HEK293T (cell line): ENCODE measurements around the gene TBC1D3B.
"Not testable (repeated sequence)": the region's sequence is repeated elsewhere in the genome, so short reads cannot be mapped to it uniquely, and the experiment has no call there.

ENCODE experiments used
- CTCF ChIA-PET: fragments of 350-600 bp; formaldehyde crosslinking; extraction: SDS; loops from one replicate; lab custom pipeline; 2021; ENCODE audit warnings: antibody characterized with exemption, inconsistent platforms; lab: Yijun Ruan, JAX
- POLR2A ChIA-PET: fragments of 350-600 bp; formaldehyde crosslinking; extraction: SDS; loops from one replicate; lab custom pipeline; 2020; ENCODE audit warnings: antibody characterized with exemption, inconsistent platforms; lab: Yijun Ruan, JAX
- DNase-seq: peaks from one replicate; pipeline ENCODE4 v3.0.0; 2012; ENCODE audit warnings: mixed read lengths; ENCODE audit errors: extremely low spot score
- ARNT ChIP-seq: fragments of 450-650 bp; IDR thresholded peaks from 2 replicates; pipeline ENCODE4 v1.6.1; 2017; ENCODE audit warnings: mild to moderate bottlenecking
- BHLHE40 ChIP-seq: fragments of 450-650 bp; IDR thresholded peaks from 2 replicates; pipeline ENCODE4 v1.6.1; 2016; ENCODE audit warnings: mild to moderate bottlenecking, moderate library complexity, borderline replicate concordance
- CTBP1 ChIP-seq: fragments of 450-650 bp; IDR thresholded peaks from 2 replicates; pipeline ENCODE4 v1.6.1; 2016; ENCODE audit warnings: borderline replicate concordance
- ELF4 ChIP-seq: fragments of 450-650 bp; IDR thresholded peaks from 2 replicates; pipeline ENCODE4 v1.6.1; 2017; ENCODE audit warnings: antibody characterized with exemption
- FOXA1 ChIP-seq: fragments of 450-650 bp; IDR thresholded peaks from 2 replicates; pipeline ENCODE4 v1.6.1; 2016; ENCODE audit warnings: mild to moderate bottlenecking
- FOXK2 ChIP-seq: fragments of 450-650 bp; IDR thresholded peaks from 2 replicates; pipeline ENCODE4 v1.6.1; 2016; ENCODE audit warnings: mild to moderate bottlenecking
- FOXM1 ChIP-seq: fragments of 450-650 bp; IDR thresholded peaks from 2 replicates; pipeline ENCODE4 v1.6.1; 2017; ENCODE audit warnings: mild to moderate bottlenecking, borderline replicate concordance
- HDGF ChIP-seq: fragments of 450-650 bp; IDR thresholded peaks from 2 replicates; pipeline ENCODE4 v1.6.1; 2017; ENCODE audit warnings: antibody characterized with exemption, borderline replicate concordance
- L3MBTL2 ChIP-seq: fragments of 450-650 bp; conservative IDR thresholded peaks from 2 replicates; pipeline ENCODE4 v1.6.1; 2016; ENCODE audit warnings: mild to moderate bottlenecking
- LEF1 ChIP-seq: fragments of 450-650 bp; IDR thresholded peaks from 2 replicates; pipeline ENCODE4 v1.6.1; 2017; ENCODE audit warnings: mild to moderate bottlenecking, borderline replicate concordance
- NFRKB ChIP-seq: fragments of 450-650 bp; IDR thresholded peaks from 2 replicates; pipeline ENCODE4 v1.6.1; 2016; ENCODE audit warnings: mild to moderate bottlenecking, moderate library complexity
- SP1 ChIP-seq: fragments of 450-650 bp; IDR thresholded peaks from 2 replicates; pipeline ENCODE4 v1.6.1; 2017
- SUZ12 ChIP-seq: fragments of 450-650 bp; IDR thresholded peaks from 2 replicates; pipeline ENCODE4 v1.6.1; 2016; ENCODE audit warnings: mild to moderate bottlenecking
- TARDBP ChIP-seq: fragments of 450-650 bp; IDR thresholded peaks from 2 replicates; pipeline ENCODE4 v1.6.1; 2016
- ZNF384 ChIP-seq: fragments of 450-650 bp; IDR thresholded peaks from 2 replicates; pipeline ENCODE4 v1.6.1; 2016
- TF ChIP-seq, protein P1 (sequence below): fragments of 450-650 bp; IDR thresholded peaks from 2 replicates; pipeline ENCODE4 v1.6.1; 2016

Gene TBC1D3B

DNA sequence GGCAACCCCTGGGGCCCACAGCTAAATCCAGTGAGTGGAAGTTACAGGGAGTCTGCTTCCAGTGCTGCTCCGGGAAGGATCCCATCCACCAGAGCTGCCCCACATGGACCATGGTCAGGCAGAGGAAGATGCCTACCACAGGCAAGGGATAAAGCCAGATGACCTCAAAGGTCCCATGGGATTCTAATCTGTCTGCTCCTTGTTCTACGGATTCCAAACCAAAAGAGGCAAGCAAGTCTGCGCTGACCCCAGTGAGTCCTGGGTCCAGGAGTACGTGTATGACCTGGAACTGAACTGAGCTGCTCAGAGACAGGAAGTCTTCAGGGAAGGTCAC, 35.8 kb upstream of the TBC1D3B start:
- ChIA-PET CTCF (no interaction called here), POLR2A (no interaction called here)
- no peak for TF ChIP-seq HDGF
- DNase-seq = no peak

DNA sequence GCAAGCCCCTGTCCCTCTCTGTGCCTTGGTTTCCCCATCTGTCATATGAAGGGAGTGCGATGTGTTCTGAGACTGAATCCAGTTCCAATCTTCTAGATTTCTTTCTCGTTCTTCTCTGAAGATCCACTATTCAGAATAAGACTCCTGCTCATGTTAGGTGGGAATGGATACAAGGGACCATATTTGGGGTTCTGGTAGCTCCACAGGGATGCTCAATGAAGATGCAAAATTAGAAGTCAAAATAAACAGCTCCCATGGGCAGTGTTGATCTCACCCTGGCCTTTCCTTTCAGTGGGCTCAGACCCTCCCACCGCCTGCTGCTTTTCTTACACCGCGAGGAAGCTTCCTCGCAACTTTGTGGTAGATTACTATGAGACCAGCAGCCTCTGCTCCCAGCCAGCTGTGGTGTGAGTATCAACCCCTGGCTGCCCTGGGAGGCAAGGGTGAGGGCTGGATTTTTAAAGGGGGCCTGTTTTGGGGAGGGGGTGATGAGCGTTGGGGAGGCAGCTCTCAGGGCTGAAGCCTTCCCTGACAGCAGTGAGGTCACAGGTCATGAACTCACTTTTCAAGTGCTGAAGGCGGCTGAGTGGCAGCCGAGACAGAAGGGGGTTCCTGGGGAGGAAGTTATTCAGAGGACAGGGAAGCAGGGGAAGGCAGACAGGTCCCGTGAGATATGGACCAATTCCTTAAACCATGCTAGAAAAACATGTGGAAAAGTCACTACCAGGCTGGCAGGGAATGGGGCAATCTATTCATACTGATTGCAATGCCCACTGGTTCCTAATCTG, 35.2 kb upstream of the TBC1D3B start:
- POLR2A ChIA-PET, DNase-seq, CTCF ChIA-PET: not testable (repeated sequence)

DNA sequence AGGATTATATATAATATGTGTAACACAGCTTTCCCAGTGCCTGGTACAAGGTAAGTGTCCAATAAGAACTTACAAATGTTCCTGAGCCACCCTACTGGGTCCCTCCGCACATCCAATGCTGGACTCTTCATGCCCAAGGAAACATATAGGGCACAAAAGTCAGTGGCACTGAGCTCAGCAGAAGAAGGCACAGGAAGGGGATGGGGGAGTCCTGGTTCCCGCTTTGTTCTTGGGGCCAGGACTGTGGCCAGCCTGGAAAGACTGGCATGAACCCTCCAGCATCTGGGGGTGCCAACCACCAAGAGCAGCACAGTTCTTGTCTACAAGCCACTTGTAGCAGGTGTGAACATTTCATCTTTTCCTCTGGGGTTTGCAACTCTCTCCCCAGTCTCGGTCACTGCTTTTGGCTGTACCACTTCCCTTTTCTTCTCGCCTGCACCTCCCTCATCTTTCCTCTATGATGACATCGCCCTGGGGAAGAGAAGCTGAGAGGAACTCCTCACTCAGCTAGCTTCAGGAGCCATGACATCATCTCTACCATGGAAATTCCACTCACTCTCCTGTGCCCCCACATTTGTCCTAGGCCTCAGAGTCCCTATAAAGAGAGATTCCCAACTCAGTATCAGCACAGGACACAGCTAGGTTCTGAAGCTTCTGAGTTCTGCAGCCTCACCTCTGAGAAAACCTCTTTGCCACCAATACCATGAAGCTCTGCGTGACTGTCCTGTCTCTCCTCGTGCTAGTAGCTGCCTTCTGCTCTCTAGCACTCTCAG, 34.2 kb upstream of the TBC1D3B start, which contains the start of gene CCL4L2:
Gene CCL4L2, plus strand, starts transcription at position 625 of the 773 bp plus-strand sequence.
- DNase-seq, CTCF ChIA-PET, POLR2A ChIA-PET: not testable (repeated sequence)

DNA sequence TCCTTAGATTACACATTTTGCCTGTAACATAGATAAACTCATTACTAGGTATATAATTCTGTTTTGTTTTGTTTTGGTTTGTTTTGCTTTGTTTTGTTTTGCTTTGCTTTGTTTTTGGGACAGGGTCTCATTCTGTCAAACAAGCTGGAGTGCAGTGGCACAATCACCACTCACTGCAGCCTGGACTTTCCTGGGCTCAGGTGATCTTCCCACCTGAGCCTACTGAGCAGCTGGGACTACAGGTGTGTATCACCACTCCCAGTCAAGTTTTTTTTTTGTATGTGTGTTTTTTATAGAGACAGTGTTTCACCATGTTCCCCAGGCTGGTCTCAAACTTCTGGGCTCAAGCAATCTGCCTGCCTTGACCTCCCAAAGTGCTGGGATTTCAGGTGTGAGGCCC, 33.1 kb upstream of the TBC1D3B start:
- DNase-seq = no peak
- TF ChIP-seq ELF4 = no peak
- no peak for TF ChIP-seq NFRKB
- TF ChIP-seq TARDBP = no peak
- no peak for TF ChIP-seq SUZ12
- TF ChIP-seq, protein P1, sequence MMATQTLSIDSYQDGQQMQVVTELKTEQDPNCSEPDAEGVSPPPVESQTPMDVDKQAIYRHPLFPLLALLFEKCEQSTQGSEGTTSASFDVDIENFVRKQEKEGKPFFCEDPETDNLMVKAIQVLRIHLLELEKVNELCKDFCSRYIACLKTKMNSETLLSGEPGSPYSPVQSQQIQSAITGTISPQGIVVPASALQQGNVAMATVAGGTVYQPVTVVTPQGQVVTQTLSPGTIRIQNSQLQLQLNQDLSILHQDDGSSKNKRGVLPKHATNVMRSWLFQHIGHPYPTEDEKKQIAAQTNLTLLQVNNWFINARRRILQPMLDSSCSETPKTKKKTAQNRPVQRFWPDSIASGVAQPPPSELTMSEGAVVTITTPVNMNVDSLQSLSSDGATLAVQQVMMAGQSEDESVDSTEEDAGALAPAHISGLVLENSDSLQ = no peak
- TF ChIP-seq FOXA1 = no peak
- no peak for TF ChIP-seq LEF1
- TF ChIP-seq FOXM1 = no peak
- TF ChIP-seq CTBP1 = no peak
- ChIA-PET POLR2A (no interaction called here), CTCF (no interaction called here)

DNA sequence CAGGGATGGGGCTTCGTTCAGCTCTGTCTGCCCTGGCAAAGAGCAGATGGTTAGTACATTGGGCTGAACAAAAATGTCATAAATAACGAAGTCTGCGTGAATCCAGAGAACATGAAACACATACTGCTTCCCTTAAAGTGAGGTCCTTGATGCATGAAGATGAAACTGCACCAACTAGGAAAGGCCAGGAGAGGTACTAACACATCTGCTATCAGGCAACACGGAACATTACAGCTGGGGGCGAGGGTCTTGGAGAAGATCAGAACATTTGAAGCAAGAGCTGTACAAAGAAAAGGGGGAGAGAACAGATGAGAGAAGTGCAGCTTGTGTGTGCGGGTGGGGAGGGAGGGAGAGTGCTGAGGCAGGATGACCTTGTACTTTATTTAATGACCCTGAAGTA, 30.9 kb upstream of the TBC1D3B start:
- CTCF ChIA-PET, DNase-seq, POLR2A ChIA-PET: not testable (repeated sequence)

DNA sequence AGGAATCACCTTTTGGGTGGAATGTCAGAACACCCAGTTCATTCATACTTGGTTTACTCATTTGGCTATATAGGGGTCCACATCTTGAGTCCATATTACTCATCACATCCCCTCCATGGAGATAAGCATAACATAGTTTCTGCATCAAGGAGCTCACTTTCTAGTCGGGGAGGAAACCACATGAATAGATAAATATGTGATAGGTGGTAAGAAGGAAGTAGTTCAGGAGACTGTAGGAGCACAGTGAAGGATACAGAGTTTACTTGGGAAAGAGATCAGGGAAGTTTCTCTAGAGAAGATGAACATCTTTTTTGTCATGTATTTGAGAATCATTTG, 30.0 kb upstream of the TBC1D3B start:
- DNase-seq, POLR2A ChIA-PET, CTCF ChIA-PET: not testable (repeated sequence)

GRCh38 chr17:36205637-36206485, 29.4 kb upstream of the TBC1D3B start:
- TF ChIP-seq HDGF = no peak
- no peak for TF ChIP-seq FOXM1
- no peak for TF ChIP-seq ARNT
- TF ChIP-seq, protein P1 = no peak
- no peak for TF ChIP-seq FOXA1
- TF ChIP-seq TARDBP = no peak
- no peak for TF ChIP-seq NFRKB
- no peak for TF ChIP-seq BHLHE40
- no peak for TF ChIP-seq SUZ12
- no peak for TF ChIP-seq ELF4
- TF ChIP-seq ZNF384 = no peak
- ChIA-PET POLR2A (no interaction called here), CTCF (no interaction called here)
- DNase-seq = no peak

DNA sequence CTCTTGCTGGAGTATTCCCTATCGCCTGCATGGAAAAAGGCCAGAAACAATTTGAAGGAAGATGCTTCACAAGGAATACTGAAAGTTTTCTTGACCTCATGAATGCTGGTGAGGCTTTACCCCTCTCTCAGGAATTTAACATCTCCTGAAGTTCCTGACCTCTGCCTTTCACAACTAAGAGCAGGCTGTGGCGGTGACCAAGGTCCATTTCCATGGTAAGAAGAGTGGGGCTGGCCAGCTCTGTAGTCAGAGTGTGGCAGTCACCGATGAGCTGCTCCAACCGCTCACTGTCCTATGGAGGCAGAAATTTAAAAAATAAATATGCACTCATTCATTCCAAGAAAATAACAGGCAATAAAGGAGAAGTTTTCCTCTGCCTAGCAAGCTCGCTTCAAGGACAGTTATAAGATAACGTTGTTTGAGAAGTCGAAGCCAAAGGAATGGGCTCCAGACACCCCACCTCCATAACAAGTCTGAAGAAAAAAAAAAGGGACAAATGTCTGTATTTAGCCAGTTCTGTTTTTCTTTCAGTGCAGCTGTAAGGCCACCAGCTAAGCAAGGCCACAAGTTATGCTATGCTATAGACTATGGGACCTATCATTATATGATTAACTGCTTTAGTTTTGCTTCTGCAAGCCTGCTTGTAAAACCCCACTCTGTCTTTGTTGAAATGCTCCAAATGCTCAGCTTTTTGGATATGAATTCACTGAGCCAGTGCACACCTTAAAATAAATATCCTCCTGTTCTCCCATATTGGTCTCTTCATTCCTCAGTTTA, 28.5 kb upstream of the TBC1D3B start:
- CTCF ChIA-PET = no interaction called here
- POLR2A ChIA-PET = no interaction called here
- DNase-seq = no peak
- no peak for TF ChIP-seq SUZ12
- no peak for TF ChIP-seq FOXA1
- no peak for TF ChIP-seq NFRKB
- TF ChIP-seq ELF4 = no peak
- TF ChIP-seq CTBP1 = no peak
- no peak for TF ChIP-seq L3MBTL2
- TF ChIP-seq ARNT = no peak
- no peak for TF ChIP-seq FOXK2
- TF ChIP-seq FOXM1 = no peak
- TF ChIP-seq, protein P1 = no peak
- no peak for TF ChIP-seq ZNF384
- TF ChIP-seq LEF1 = no peak
- no peak for TF ChIP-seq BHLHE40
- TF ChIP-seq TARDBP = no peak
- TF ChIP-seq HDGF = no peak
- no peak for TF ChIP-seq SP1
